ENCODE data around the gene PPEF1.
"Not testable (repeated sequence)": the region's sequence is repeated elsewhere in the genome, so short reads cannot be mapped to it uniquely, and the experiment has no call there.

The PPEF1 gene

GRCh38 chrX:18702362-18703195 is 4.9 kb upstream of the PPEF1 start:
- Histone ChIP-seq H3K36me3 (ENCODE audit: control insufficient read depth, insufficient read depth, low read length) (no peaks in the 10 kb centered on the region), H3K4me1 (ENCODE audit: control insufficient read depth, insufficient read depth, low read length) (no peaks in the 10 kb centered on the region), H3K4me3 (ENCODE audit: low read depth, low read length) (no peak overlapping the region), H3K27ac (ENCODE audit: low read depth, low read length) (no peak overlapping the region), H3K9ac (ENCODE audit: low read depth, low read length) (no peak overlapping the region), H3K27me3 (ENCODE audit: control insufficient read depth, insufficient read depth, low read length) (no peaks in the 10 kb centered on the region), H3K9me3 (ENCODE audit: control insufficient read depth, insufficient read depth, low read length) (peaks cover 12% of the 10 kb centered on the region)

GRCh38 chrX:18709833-18710232 is 2.4 kb downstream of the PPEF1 start:
- Histone ChIP-seq H3K4me3 (ENCODE audit: low read depth, low read length) (no peak overlapping the region), H3K27ac (ENCODE audit: low read depth, low read length) (no peak overlapping the region), H3K9ac (ENCODE audit: low read depth, low read length) (no peak overlapping the region), H3K9me3 (ENCODE audit: control insufficient read depth, insufficient read depth, low read length) (peaks cover 8% of the 10 kb centered on the region; the same call in 1 of the 2 replicates), H3K36me3 (ENCODE audit: control insufficient read depth, insufficient read depth, low read length) (no peaks in the 10 kb centered on the region), H3K27me3 (ENCODE audit: control insufficient read depth, insufficient read depth, low read length) (no peaks in the 10 kb centered on the region), H3K4me1 (ENCODE audit: control insufficient read depth, insufficient read depth, low read length) (no peaks in the 10 kb centered on the region)

- H3K27ac ChIP-seq (ENCODE audit: low read depth, low read length): no peak overlapping the region
- H3K4me3 ChIP-seq (ENCODE audit: low read depth, low read length): no peak overlapping the region
- no peaks in the 10 kb centered on the region for H3K27me3 ChIP-seq (ENCODE audit: control insufficient read depth, insufficient read depth, low read length)
- no peak overlapping the region for H3K9ac ChIP-seq (ENCODE audit: low read depth, low read length)
- peaks cover 9% of the 10 kb centered on the region; the same call in 1 of the 2 replicates for H3K9me3 ChIP-seq (ENCODE audit: control insufficient read depth, insufficient read depth, low read length)
- no peaks in the 10 kb centered on the region for H3K4me1 ChIP-seq (ENCODE audit: control insufficient read depth, insufficient read depth, low read length)
- H3K36me3 ChIP-seq (ENCODE audit: control insufficient read depth, insufficient read depth, low read length): no peaks in the 10 kb centered on the region
These were observed 7.5 kb downstream of the PPEF1 start for GRCh38 chrX:18714910-18715309.

- no peak overlapping the region for H3K4me3 ChIP-seq (ENCODE audit: low read depth, low read length)
- H3K9ac ChIP-seq (ENCODE audit: low read depth, low read length): no peak overlapping the region
- no peaks in the 10 kb centered on the region for H3K4me1 ChIP-seq (ENCODE audit: control insufficient read depth, insufficient read depth, low read length)
- H3K9me3 ChIP-seq (ENCODE audit: control insufficient read depth, insufficient read depth, low read length): peaks cover 9% of the 10 kb centered on the region; the same call in 1 of the 2 replicates
- H3K27ac ChIP-seq (ENCODE audit: low read depth, low read length): no peak overlapping the region
- no peaks in the 10 kb centered on the region for H3K27me3 ChIP-seq (ENCODE audit: control insufficient read depth, insufficient read depth, low read length)
- no peaks in the 10 kb centered on the region for H3K36me3 ChIP-seq (ENCODE audit: control insufficient read depth, insufficient read depth, low read length)
These were observed 12.4 kb downstream of the PPEF1 start for GRCh38 chrX:18719852-18720251.

GRCh38 chrX:18721683-18722499 is 14.4 kb downstream of the PPEF1 start:
- H3K36me3 ChIP-seq (ENCODE audit: control insufficient read depth, insufficient read depth, low read length): no peaks in the 10 kb centered on the region
- no peak overlapping the region for H3K9ac ChIP-seq (ENCODE audit: low read depth, low read length)
- H3K27me3 ChIP-seq (ENCODE audit: control insufficient read depth, insufficient read depth, low read length): no peaks in the 10 kb centered on the region
- no peaks in the 10 kb centered on the region for H3K4me1 ChIP-seq (ENCODE audit: control insufficient read depth, insufficient read depth, low read length)
- peaks cover 7% of the 10 kb centered on the region; the same call in 1 of the 2 replicates for H3K9me3 ChIP-seq (ENCODE audit: control insufficient read depth, insufficient read depth, low read length)
- H3K27ac ChIP-seq (ENCODE audit: low read depth, low read length): no peak overlapping the region
- no peak overlapping the region for H3K4me3 ChIP-seq (ENCODE audit: low read depth, low read length)

GRCh38 chrX:18722500-18723071 is 15.1 kb downstream of the PPEF1 start:
- H3K4me1 ChIP-seq (ENCODE audit: control insufficient read depth, insufficient read depth, low read length): no peaks in the 10 kb centered on the region
- H3K36me3 ChIP-seq (ENCODE audit: control insufficient read depth, insufficient read depth, low read length): no peaks in the 10 kb centered on the region
- no peak overlapping the region for H3K9ac ChIP-seq (ENCODE audit: low read depth, low read length)
- H3K4me3 ChIP-seq (ENCODE audit: low read depth, low read length): no peak overlapping the region
- H3K27ac ChIP-seq (ENCODE audit: low read depth, low read length): no peak overlapping the region
- peaks cover 11% of the 10 kb centered on the region for H3K9me3 ChIP-seq (ENCODE audit: control insufficient read depth, insufficient read depth, low read length)
- H3K27me3 ChIP-seq (ENCODE audit: control insufficient read depth, insufficient read depth, low read length): no peaks in the 10 kb centered on the region

- Histone ChIP-seq H3K4me3 (ENCODE audit: low read depth, low read length) (no peak overlapping the region), H3K9ac (ENCODE audit: low read depth, low read length) (no peak overlapping the region), H3K9me3 (ENCODE audit: control insufficient read depth, insufficient read depth, low read length) (peaks cover 20% of the 10 kb centered on the region), H3K27ac (ENCODE audit: low read depth, low read length) (no peak overlapping the region), H3K36me3 (ENCODE audit: control insufficient read depth, insufficient read depth, low read length) (no peaks in the 10 kb centered on the region), H3K4me1 (ENCODE audit: control insufficient read depth, insufficient read depth, low read length) (no peaks in the 10 kb centered on the region), H3K27me3 (ENCODE audit: control insufficient read depth, insufficient read depth, low read length) (no peaks in the 10 kb centered on the region)
These were observed 18.0 kb downstream of the PPEF1 start for GRCh38 chrX:18725310-18725943.

GRCh38 chrX:18733287-18733686 is 25.8 kb downstream of the PPEF1 start:
- H3K9me3 ChIP-seq (ENCODE audit: control insufficient read depth, insufficient read depth, low read length): peaks cover 15% of the 10 kb centered on the region; the same call in 1 of the 2 replicates
- H3K4me3 ChIP-seq (ENCODE audit: low read depth, low read length): no peak overlapping the region
- H3K27me3 ChIP-seq (ENCODE audit: control insufficient read depth, insufficient read depth, low read length): no peaks in the 10 kb centered on the region
- H3K9ac ChIP-seq (ENCODE audit: low read depth, low read length): no peak overlapping the region
- H3K27ac ChIP-seq (ENCODE audit: low read depth, low read length): no peak overlapping the region
- H3K36me3 ChIP-seq (ENCODE audit: control insufficient read depth, insufficient read depth, low read length): no peaks in the 10 kb centered on the region
- no peaks in the 10 kb centered on the region for H3K4me1 ChIP-seq (ENCODE audit: control insufficient read depth, insufficient read depth, low read length)

GRCh38 chrX:18739609-18740008 is 32.2 kb downstream of the PPEF1 start:
- H3K27me3 ChIP-seq (ENCODE audit: control insufficient read depth, insufficient read depth, low read length); H3K27ac ChIP-seq (ENCODE audit: low read depth, low read length); H3K36me3 ChIP-seq (ENCODE audit: control insufficient read depth, insufficient read depth, low read length); H3K9me3 ChIP-seq (ENCODE audit: control insufficient read depth, insufficient read depth, low read length); H3K4me3 ChIP-seq (ENCODE audit: low read depth, low read length); H3K9ac ChIP-seq (ENCODE audit: low read depth, low read length); H3K4me1 ChIP-seq (ENCODE audit: control insufficient read depth, insufficient read depth, low read length): not testable (repeated sequence)

GRCh38 chrX:18748499-18748898 is 41.1 kb downstream of the PPEF1 start:
- Histone ChIP-seq H3K4me3 (ENCODE audit: low read depth, low read length) (no peak overlapping the region), H3K9ac (ENCODE audit: low read depth, low read length) (no peak overlapping the region), H3K27ac (ENCODE audit: low read depth, low read length) (no peak overlapping the region), H3K27me3 (ENCODE audit: control insufficient read depth, insufficient read depth, low read length) (no peaks in the 10 kb centered on the region), H3K4me1 (ENCODE audit: control insufficient read depth, insufficient read depth, low read length) (no peaks in the 10 kb centered on the region), H3K36me3 (ENCODE audit: control insufficient read depth, insufficient read depth, low read length) (no peaks in the 10 kb centered on the region), H3K9me3 (ENCODE audit: control insufficient read depth, insufficient read depth, low read length) (peaks cover 10% of the 10 kb centered on the region; the same call in 1 of the 2 replicates)
